ENCODE results near the gene FAM184B.

GRCh38 chr4:17616283-17616682, 165.1 kb downstream of the FAM184B start:
- no peak for TF ChIP-seq EZH2phosphoT487 (IDR thresholded peaks at IDR 0.05; ENCODE audit: insufficient read depth, low read depth)
- no peak for TF ChIP-seq EZH2 (IDR thresholded peaks at IDR 0.05; ENCODE audit: insufficient read depth, poor library complexity, severe bottlenecking)

Data from GM23248 (cell line).